T1000 (cell line): ENCODE measurements around the gene FRMD4A.

Source experiments
- DNase-seq: peaks from one replicate; lab custom pipeline; 2025; ENCODE audit warnings: mixed read lengths; lab: John Stamatoyannopoulos, UW

Gene FRMD4A

DNA sequence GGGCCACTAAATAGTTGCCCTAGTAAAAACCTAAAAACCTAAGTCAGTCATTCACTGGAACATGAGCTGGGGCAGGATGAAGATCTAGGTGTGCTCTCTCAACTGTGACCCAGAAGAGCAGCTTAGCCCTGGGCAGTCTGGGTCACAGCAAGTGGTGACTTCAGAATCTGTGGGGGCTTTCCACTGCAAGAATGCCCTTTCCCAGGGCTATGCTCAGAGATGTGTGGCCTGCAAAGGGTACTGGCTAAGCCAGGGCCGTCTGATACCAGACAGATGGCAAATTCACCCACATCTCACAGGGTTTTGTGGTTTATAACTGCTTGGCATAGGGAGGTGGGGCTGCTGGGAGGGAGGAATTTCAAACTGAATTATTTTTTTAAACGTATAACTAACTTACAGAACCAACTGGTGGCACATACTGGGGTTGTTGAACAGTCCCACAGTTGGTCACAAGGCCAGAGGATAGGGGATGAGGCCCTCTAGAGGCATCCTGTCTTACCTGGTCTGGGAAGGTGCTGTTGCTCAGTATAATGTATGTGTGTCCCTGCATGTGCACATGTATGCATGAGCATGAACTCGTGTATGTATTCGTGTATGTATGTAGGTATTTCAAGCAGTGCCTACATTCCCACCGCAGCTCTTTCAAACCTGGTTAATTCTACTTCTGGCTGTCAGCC is 680.7 kb downstream of the FRMD4A start:
- DNase-seq = no peak

DNA sequence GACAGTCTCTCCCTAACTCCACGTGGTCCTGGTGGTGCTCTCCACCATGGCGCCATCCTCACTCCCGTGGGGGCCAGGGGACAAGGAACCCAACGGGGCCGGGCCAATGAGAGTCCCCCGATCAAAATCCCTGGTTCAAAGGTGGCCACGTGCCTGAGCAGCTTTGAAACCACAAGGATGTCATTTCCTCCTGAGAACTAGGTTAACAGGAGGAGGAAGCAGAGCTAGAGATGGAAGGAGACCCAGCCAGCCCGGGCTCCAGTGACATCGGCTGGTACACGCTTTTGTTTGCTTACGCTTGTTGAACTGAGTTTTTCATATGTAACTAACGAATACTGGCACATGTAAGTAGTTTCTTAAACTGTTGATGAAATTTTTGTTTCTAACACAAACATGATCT is 682.3 kb downstream of the FRMD4A start:
- DNase-seq = no peak

DNA sequence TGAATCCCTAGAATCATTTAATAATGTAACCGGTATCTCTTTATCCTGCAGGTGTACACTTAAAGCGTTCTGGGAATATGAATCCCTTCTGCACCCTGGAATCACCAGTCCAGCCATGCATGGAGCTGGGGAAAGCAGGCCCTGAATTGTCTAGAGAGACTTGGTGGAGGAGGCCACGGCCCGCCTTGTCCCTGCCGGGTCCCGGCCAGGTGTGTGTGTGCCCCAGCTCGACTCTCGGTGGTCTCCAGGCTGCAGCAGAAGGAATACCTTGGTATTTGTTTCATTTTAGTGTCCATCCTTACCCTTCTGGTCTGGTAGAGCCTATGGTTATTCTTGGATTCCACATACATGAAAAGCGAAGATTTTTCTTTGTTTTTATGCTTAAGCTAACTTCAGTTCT is 685.9 kb downstream of the FRMD4A start:
- DNase-seq = no peak

DNA sequence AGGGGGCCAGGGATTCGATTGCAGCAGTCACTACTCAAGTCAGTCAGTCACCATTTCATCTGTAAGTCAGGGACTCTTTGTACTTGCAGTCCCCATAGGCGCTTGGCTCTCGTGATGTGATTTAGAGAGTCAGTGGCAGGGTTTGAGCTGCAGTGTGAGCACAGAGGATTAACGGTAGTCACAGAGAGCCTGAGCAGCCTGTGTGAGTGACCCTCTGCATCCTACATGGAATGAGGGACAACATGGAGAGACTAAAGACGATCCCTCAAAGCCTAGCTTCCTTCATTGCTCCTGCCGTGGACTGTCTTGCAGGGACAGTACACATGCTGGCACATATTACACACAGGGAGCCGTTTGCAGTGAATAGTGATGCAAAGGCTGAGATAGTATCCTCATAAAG is 687.7 kb downstream of the FRMD4A start:
- no peak for DNase-seq

DNA sequence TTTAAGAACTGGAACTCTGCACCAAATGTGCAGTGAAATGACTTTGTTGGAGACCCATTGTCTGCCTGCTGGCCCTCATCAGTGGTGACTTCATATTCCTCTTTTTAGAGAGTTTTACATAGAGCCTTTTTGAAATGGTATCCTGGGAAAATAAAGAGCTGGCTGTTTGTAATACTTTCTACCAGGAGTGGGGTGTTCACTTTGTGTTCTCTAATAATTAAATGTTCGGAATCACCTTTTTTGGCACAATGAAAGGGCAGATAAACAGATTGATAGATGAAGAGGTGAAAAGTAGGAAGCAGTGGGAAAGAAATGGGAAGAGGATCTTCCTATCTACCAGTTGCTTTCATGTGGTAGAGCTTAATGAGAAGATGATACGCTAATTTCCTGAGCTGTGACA is 688.4 kb downstream of the FRMD4A start:
- no peak for DNase-seq

DNA sequence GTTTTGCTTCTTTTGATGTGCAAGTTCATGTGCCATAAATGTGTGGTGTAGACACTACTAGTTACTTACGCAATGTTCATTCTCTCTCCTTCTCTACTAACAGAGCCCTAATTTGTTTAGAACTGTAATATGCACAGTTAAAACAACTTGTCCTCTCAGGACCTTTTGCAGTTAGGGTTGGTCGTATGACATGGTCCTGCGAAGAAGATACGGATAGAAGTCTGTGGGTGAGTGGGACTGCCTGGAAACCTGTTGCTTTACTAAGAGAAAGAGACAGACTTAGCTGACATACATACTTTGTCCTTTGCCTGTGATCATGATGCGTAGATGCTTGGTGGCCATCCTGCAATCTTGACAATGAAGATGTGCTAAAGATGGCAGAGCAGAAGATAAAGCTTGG is 692.8 kb downstream of the FRMD4A start:
- DNase-seq = no peak

DNA sequence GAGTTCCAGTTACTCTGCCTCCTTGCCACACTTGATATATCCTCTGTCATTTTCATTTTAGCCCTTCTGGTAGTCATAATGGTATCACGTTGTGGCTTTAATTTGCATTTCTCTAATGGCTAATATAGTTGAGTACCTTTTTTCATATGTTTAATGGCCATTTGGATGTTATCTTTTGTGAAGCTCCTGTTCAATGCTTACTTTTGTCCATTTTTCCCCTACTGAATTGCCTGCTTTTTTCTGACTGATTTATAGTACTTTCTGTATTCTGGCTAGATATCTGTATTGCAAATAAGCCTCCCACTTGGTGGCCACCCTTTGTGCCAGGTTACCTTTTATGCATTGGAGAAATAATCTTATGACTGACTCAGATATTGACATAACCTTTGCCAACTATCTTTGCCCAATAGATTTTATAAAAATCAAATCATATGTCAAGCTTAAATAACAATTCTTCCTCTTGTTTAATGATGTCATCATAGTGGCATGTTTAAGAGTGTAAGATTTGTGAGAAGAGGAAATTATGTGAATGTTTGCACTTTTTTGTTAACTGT is 693.3 kb downstream of the FRMD4A start:
- no peak for DNase-seq

DNA sequence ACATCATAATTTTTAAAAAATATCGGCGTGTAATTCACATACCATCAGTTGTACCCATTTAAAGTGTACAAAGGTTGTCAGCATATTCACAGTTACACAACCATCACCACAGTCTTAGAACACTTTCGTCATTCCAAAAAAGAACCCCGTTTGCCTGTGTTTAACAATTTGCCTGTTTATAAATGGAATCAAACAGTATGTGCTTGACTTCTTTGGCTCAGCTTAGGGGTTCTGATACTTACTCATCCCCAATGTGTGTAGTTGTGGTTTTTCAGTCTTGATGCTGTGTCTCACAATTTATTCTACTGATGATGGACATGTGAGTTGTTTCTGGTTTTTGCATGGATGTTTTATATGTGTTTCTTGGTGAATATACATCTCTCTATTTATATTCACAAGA is 693.9 kb downstream of the FRMD4A start:
- no peak for DNase-seq

DNA sequence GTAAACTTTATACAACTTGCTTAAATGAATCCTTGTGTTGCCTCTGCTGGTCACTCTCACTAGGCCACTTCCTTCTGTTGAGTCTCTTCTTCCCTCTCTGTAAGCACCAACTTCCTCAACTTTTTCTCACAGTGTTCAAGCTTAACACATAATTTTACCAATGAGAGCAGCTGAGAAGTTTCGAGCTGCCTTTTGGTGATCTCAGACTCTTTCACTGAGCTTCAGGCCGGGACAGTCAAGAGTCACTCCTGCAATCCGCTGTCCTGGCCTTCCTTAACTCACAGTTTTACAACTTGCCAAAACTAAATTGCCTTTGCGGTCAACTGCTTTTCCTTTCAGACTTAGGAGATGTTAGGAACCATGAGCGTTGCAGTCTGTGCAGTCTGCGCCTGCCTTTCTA is 696.5 kb downstream of the FRMD4A start:
- DNase-seq = no peak

DNA sequence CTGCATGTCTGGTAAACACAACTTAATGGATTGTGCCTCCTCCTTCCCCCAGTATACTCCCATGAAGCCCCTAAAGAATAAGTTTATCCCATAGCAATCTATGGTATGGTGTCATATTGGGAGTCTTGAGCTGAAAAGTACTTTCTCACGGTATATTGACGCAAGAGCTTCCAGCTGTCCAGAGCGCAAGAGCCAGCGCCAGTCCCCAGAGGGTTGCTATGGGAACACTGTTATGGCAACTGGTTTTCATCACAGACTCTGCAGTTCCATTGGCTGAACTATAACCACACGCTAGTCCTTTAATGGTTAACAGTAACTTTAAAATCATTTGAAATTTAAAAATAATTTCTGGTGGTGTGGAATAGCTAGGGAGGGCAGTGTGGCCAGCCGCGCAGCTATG is 697.0 kb downstream of the FRMD4A start:
- no peak for DNase-seq

DNA sequence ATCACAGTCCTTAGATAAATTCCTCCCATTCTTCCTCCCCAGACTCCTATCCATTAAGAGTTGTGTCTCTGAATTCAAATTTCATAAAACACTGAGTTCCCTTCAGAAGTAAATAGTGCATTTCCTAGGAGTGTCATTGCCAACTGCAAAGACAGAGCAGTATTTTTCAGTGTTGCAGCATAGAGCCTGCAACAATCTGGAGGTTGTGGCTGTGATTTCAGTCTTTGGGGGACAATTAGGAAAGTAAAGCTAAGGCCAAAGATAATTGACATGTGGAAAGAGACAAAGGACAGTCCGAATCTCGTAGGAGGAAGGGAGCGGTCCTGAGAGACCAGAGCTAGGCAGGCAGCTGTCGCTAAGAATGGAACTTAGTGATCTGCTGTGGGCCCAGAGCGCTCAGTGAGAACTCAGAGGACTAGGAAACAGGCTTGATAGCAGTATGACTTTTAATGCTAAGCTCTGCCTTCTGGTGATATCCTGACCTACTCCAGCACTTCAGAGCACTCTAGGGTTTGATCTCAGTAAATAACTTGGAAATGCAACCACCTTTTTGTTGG is 697.8 kb downstream of the FRMD4A start:
- DNase-seq = no peak

DNA sequence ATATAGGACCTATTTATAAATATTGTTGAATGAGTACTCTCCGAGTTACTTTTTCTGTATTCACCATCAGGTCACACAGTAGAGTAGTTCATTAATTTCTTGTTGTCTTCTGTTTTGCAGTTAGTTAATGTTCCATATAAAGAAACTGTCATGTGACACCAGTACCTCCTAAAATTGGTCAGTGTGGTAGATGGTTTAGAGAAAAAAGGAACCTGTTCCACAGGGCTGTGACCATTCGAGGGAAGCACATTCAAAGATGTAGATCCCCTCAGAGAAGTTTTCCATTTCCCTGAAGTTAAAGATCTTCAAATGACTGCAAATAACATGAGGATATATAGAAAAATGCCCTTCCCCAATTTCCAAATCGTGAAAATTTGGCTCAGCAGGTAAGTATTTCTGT is 698.3 kb downstream of the FRMD4A start:
- no peak for DNase-seq

DNA sequence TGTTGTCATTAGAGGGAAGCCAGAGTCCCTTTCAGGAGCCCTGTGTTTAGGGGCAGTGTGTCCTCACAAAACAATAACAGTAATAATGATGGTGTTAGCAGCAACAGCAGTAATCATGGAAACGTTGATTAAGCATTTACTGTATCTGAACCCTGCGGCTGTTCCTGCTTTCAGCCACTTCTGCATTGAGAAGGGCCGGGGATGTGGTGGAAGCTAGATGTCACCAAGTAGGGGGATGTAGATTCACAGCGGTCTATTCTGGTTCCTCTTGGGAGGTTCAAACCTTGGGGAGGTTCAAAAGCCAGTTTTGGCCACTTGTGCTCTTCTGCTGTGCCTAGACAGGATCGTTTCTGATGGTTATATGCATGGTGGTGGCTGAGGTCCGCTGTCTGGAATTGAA is 699.1 kb downstream of the FRMD4A start:
- DNase-seq = no peak

DNA sequence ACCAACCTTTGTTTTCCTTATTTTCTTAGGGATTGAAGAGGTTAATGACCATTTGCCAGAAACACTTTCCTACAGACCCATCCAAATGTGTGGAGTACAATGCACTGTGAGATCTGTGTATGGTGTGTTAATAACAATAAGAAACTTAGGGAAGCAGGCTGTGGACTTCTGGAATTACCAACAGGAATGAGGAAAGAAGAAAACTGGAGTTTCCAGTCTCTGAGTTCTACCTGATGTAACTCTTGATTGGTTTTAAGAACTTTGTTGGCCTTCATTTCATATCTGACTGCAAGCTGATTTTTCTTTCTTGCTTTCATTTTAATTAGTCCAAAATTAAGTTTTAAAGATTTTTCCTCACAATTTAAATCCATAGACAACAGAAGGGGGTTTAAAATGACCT is 700.5 kb downstream of the FRMD4A start:
- DNase-seq = no peak

DNA sequence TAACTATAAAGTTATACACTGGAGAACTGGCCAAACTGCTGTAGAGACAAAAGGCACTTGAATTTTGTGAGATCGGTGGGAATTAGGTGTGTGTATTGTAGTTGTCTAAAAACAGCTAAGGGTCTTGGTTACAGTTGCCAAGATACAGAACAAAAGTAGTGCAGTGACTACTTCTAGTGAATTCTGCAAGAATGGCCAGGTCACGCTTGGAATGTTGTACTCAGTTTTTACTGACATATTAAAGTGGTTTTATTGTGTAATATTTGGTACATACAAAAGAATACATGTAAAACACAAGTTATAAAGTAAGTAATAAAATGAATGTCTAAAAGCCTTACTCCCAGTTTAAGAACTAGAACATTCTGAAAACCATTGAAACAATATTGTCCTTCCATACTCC is 701.6 kb downstream of the FRMD4A start:
- DNase-seq = no peak

DNA sequence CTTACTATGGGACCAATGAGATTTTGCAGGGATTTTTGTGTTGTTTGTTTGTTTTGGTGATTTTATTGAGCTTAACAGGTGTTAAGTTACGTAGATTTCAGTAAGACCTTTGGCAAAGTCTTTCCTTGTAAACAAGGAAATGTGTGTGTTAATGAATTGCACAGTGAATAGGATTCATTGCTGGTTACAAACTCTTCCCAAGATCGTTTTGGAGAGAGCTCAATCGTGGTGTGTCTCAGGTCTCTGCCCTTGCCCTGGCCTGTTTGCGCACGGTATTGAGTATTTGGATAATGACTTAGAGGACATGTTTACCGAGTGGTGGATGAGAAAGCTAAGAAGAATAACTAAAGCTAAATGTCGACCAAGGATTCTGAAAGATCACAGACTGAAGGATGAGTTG is 702.1 kb downstream of the FRMD4A start:
- no peak for DNase-seq

DNA sequence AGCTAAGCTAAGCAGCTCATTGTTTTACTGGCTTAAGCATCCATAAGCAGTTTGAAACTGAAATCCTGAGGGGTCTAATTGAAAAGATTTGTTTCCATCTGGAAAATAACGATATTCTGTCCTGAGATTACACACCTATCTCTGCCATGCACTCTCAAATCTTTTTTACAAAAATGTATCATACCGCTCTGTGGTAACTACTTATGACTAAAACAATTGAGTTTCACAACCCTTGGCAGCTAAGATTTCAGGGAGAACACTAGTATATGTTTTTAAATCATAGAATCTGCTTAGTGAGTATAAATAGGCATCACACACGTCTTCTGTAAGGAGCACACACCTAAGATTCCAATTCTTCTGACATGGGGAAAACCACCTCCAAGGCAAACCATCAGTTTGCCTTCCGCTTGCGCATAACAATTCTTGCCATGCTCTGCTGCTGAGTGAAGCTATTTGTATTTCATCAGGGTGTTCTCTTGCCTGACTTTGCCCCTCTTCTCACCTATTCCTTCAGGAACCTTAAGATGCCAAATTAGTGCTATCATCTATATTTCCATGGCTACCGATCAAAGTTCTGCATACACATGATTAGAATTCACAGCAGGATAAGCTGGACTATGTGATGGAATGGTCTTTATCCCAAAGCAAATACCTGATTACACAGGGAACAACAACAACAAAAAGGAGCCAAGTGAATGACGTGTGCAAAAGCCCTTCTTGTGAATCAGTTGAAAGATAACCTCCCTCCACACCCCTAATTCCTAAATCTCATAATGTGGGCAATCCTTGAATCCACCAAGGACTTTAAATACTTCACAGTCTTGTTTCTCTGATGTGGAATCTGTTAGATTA is 703.0 kb downstream of the FRMD4A start:
- no peak for DNase-seq

DNA sequence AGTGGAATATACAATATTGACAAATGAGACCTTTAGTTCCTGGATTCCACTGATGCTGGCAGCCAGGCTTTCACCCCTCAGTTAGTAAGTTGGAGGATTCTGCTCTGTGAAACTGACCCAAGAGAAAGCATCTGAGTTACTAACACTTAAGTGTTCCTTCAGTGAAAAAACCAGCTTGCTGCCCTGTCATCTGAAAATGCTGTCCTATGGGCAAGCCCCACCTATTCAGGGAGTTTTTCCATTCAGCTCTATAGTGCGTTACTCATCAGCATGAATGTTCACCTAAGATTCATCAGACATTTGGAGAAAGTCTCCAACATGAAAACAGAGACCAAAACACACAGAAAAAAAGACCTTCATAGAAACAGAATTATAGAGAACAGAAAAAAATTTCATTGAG is 706.1 kb downstream of the FRMD4A start:
- no peak for DNase-seq

DNA sequence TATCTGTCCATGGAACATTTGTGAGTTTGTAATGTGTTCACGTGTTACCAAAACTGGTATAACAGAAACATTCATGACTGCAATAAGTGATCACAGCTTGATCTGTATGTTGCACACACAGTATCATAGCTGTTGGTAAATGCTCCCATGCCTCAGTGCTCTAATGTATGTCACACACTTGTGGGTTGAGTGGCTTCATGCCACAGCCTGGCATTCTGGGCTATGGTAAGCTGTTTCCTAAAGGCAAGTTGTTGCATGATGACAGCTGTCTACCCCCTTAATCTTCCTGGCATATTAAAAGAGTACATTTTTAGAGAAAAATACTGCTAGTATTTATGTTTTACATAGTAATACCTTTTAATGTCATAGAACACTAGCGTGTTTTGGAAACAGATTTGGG is 708.8 kb downstream of the FRMD4A start:
- DNase-seq = no peak

DNA sequence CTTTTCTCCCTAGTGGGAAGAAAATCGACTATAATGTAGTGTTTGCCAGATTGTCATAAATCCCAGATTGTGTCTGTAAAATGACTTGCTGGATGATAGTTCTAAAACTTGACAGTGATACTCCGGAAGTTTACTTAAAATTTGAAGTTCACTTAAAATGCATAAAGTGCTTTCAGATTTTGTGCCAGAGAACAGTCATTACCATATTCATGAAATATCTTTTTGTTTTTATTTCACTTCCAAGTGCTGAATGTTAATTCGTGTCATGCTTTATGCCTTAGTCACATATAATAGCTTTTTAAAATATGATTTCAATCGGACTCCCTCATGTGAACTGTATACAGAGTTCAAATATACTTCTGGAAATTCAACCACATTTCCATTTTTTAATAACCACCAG is 713.6 kb downstream of the FRMD4A start:
- no peak for DNase-seq

DNA sequence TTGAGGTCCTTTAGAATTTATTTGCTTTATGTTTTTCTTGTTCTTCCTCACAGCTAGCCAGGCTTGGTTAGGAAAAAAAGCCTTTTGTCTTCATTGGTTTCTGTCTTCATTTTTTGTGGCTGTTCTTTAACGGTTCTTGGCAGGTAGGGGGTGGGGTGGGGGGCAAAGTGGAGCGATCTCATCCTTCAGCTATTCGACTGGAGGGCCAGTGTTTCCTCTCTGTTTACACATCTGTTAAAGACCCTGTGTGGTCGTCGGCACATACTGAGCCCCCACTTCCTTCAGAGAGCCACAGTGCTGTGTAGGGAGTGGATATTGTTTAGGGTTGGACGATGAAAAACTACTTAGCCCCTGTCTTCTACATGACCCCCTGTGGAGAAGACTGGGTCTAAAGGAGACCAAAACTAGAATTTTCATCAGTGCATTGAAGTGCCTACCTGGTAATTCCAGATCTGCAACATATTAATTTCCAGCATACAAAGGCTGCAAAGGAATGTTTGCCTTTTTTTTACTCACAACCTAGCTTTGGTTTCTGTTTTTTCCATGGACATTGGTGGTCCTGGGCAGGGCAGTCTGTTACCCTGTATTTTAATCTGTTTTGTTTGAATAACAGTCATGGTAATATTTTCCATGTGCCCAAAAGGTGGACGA is 714.9 kb downstream of the FRMD4A start:
- DNase-seq = no peak

DNA sequence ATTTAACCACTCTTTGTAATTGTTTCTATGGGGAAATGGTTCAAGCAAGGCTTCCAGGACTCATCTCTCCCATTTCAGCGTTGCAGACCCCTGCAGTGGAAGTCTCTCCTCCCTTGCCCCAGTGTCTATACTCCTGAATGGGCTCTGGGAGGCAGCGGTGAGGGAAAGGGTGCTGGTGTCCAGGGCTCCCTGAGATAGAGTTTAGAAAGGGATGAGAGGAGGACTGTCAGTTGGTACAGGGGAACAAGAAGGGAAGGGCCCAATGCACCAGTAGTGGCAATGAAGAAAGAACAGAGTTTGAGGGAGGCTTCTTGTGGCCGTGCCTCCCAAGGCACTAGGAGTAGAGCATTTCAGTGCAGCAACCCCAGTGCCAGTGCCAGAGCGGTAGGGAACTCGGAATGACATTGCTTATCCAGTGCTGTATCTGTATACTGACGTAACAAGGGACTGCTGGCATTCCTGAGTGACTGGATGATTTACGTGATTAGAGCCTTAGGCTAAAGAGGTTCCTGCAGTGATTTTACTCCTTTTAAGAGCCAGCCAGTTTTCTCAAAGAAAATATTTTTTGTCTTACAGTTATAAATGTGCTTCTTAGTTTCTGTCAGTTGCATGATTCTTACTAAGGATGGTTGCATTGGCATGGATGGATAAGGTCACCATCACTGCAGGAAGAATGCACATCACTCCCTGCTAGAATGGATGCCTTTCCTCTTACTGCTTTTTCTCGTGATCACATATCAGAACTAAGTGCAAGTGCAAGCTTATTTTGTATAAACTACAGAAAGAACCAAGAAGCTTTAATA is 716.0 kb downstream of the FRMD4A start:
- DNase-seq = peak; percentile 39
